ENCODE results near the gene GPRIN3.

GRCh38 chr4:89307178-89307445 is 488 bp downstream of the GPRIN3 start:
- TF ChIP-seq POLR2A (IDR thresholded peaks at IDR 0.05; ENCODE audit: low read depth, low read length) (no peak), POLR2AphosphoS5 (IDR thresholded peaks at IDR 0.05; ENCODE audit: low read depth, low read length) (no peak), TAF1 (IDR thresholded peaks at IDR 0.05; ENCODE audit: borderline replicate concordance, low read depth, low read length) (no peak)
